NK-92 (cell line): ENCODE data around the gene MOB3B.
"Not testable (repeated sequence)": the region's sequence is repeated elsewhere in the genome, so short reads cannot be mapped to it uniquely, and the experiment has no call there.

Experiments
- DNase-seq: peaks from one replicate; lab custom pipeline; 2025; ENCODE audit not compliant: unreplicated experiment; lab: John Stamatoyannopoulos, UW

Gene MOB3B

DNA sequence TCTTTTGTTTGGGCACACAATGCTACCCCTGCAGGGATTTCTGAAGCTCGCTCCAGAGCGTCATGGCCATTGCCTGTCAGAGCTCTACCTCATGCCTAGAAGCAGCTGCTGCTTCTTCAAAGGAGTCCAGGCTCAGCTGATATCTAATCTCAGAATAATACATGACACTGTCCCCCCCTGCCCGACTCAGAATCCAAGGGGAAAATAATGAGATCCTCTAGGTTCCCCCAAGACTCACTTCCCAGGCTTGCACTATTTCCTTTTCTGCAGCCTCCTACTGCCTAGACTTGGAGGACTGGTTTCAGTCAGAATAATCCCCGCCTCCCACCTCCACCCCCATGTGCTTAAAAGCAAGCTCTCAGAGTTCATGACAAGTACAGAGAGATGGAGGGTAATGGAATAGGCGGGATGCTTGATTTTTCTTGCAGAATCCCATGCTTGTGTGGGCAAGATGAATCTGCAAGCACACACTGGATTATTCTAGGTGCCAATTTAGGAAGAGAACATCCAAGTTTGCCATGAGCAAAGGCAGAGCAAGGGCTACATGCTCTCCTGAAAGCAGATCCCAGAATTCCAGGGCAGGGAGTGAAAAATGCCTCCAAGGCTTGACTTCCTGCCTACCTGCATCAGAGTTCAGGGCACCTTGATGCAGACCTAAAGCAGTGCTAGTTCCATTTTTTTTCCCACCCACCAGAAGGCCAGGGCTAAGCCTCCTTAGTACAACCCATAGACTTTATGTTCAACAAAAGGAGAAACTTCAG is 102.9 kb downstream of the MOB3B start:
- DNase-seq: no peak

DNA sequence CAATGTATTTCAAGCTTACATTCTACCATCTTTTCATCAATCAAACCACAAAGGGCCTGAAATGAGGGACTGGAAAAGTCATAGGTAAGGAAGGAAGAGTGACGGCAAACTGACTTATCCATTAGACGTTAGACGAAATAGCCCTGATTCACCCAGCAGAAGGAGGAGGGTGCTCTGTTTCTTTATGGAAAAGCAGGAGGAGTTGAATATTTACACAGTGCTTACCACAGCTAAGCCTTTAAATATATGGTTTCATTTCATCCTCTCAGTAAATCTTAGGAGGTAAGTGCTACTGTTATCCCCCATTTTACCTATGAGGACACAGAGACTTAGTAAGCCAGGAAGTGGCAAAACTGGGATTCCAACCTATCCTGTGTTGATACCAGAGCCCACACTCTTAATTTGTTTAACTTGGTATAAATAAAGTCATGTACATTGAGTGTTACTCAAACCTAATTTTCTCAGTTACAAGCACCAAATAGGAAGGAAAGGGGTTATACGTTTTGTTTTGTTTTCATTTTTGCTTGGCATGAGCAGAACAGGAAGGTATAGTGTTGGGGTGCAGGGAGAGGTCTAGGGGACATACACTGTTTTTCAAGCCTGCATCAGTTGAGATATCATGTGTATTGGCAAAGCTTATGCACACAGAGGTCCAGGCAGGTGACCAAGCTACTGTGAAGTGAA is 103.6 kb downstream of the MOB3B start:
- DNase-seq: no peak

DNA sequence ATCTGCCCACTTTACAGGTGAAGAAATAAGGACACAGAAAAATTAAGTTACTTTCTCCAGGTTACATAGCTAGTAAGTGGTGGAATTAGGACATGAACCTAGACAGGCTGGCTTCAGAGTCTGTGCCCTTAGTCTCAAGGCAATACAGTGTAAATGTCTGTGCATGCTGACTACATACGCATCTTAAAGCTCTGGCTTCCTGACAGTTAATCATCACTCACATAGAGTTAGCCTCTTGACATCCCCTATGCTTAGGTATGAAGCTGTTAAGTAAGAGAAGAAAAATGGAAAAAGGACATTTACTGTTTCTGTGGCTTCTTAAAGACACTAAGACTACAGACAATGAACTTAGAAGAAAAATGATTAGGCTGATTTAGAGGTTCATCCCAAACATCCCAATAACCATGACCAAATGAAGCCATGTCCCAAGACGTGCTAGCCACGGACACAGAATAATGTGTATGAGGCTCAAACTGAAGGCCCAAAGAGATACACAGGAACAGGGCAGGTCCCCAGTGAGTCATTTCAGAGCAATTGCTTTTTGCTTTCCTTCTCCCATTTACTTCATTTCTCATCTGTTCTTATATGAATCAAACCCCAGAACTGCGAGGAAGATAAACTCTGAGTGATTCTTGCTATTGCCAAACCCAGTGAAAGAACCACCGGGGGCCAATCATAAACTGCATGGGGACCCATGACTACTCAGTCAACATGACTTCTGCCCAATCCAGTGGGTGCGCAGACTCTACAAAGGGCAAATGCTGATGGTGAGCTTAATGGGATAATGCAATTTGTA is 105.5 kb downstream of the MOB3B start:
- DNase-seq: no peak

DNA sequence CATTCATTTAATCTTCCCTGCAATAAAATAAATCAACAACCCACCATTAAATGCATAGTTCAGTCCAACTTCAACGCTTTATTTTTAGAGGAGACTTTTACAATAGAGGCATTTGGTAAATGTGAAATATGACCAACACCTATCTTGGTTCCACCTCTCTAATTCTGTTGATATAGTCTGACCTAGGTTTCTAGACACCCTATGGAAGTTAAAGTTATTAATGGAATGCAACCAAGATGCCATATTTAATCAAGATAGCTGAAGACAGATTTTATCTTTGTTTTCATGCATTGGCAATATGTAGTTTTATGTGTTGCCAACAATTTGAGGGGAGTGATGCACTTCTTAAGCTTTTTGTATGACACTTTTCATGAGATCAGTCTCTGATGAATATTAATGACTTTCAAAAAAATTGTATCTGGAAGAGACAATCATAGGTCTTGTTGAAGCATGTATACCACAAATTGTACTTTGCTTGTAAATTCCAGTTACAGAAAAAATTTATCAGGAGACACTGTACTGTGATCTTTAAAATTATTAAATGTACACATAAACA is 107.3 kb downstream of the MOB3B start:
- no peak for DNase-seq

DNA sequence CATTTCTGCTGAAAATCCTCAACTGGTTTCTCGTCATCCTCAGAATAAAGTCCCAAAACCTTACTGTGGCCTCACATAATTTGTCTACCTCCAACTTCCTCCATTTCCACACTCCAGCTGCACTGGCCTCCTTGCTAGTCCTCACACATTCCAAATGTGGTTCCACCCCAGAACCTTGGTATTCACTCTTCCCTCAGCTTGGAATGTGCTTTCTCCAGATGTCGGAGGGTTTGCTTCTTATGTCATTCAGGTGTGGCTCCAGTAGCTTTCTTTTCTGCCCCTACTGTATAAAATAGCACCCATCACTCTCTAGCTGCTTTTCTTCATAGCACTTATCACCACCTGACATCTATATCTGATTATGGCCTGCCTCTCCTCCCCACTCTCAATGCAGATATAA is 108.0 kb downstream of the MOB3B start:
- no peak for DNase-seq

DNA sequence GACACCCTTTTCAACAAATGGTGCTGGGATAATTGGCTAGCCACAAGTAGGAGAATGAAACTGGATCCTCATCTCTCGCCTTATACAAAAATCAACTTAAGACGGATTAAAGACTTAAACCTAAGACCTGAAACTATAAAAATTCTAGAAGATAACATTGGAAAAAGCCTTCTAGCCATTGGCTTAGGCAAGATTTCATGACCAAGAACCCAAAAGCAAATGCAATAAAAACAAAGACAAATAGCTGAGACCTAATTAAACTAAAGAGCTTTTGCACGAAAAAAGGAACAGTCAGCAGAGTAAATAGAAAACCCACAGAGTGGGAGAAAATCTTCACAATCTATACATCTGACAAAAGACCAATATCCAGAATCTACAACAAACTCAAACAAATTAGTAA is 110.1 kb downstream of the MOB3B start:
- not testable (repeated sequence) for DNase-seq

DNA sequence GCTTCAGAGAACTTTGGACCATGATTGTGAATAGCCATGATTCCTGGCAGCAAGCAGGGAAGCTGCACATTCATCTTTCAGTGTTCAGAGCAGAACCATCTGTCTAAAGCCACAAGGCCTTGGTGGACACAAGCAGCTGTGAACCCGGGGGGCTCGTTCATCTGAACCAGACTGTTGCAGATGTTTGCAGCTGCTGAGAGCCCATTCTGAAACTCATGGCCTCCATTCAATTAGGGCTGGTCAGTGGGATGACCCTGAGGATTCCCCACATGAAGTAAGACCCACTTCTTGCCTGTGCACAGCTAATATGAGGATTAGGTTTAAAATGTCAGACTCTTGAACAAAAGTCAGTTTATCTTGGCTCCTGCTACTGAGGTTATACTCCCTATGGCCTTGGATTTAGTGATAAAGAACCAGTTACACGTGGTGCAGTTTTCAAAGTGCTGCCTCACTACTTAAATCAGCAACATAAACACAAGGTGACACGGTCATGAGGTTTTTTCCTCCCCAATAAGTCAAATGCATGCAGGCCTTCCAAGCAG is 115.3 kb downstream of the MOB3B start:
- no peak for DNase-seq

DNA sequence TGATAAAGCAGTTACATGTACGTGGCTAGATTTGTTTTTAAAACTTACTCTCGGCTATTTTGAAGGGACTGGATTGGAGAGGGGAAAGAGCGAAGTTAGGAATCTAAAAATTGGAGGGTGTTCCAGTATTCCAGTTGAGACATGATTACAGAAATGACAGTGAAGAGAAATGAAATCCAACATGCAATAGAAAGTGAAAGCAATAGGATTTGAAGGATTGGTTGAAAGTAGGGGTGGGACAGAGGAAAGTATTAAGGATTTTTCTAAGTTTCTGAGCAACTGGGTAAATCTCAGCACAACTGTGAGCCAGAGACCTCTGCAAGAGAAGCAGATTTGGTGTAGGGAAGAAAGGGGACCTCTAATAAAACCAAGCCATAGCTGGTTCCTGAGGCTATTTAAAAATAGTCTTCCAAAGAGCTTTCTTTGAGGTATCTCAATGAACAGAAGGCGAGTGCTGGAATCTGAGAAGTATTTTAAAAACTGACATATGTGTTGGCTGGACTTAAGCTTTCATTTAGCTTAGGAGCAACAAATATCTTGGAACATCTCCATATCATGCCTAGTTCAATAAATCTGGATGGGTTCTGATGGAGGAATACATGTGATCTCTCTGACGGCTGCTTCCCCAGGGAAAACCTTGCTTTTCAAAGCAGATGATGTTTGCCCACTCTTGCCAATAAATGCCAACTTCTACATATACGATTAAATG is 115.9 kb downstream of the MOB3B start:
- no peak for DNase-seq

DNA sequence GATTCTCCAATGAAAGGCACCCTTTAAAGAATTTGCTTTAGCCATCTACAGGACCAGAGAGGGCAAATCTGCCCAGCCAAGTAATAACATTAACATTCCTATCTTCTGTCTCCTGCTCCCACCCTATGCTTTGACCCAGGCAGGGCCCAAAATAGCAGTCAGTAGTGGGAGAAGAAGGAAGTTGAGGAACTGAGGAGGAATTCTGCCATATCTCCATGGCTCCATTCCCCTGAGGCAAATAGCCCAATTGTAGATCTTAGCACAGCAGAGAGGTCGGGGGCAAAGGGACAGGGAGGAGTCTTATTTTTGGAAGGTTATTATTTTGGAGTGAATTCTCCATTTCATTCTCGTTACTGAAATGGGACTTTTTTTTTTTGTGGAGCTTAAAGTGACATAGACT is 116.7 kb downstream of the MOB3B start:
- no peak for DNase-seq

DNA sequence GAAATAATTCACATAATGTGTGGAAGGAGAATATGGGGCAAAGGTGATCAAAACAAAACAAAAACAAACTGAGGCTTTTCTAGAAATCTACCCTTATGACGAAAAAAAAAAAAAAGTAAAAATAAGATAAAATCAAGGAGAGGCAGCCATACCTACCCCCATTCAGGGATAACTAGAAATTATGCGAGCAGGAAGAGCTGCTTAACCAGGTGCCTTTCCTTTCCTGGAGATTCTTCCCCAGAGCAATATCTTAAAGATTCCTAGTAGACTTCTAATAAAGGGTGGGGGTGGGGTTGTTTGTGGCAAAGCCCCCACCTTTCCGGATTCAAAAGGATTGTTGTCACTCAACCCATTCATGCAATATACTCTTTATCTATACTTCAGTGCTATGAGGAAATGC is 117.5 kb downstream of the MOB3B start:
- no peak for DNase-seq

DNA sequence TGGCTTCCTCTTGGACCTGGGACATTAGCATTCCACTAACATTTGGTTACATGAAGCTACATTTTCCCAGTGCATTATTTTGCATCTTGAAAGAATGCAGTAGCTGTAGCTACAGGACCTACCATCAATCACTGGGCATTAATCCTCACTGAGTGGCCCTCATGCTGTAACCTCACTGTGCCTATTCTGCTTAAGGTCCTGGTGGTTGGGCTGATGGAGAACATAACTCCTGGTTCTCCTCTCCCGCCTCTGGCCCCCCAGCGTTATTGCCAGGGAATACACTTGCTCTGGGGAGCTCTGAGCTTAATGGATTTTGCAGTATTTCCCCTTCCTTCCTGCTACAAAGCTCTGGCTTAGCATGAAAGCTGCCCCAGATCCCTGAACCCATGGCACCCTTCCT is 121.1 kb downstream of the MOB3B start:
- no peak for DNase-seq

DNA sequence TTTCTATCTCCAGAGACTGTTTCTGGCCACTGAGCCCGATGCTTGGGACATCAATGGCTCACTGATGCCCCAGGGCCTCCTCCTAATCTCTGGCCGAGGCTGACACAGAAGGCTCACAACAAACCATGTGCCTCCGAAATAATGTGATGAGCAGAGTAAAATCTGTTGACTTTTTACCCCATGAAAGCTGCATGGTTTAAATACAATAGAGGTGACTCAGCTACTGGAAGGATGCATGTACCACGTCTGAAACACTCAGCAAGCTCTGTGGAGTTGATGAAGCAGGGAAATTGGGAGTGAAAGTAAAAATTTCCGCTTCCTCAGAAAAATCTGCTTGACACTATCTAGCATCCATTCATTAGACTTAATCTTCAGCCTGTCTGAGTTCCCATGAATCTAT is 121.6 kb downstream of the MOB3B start:
- DNase-seq: no peak

DNA sequence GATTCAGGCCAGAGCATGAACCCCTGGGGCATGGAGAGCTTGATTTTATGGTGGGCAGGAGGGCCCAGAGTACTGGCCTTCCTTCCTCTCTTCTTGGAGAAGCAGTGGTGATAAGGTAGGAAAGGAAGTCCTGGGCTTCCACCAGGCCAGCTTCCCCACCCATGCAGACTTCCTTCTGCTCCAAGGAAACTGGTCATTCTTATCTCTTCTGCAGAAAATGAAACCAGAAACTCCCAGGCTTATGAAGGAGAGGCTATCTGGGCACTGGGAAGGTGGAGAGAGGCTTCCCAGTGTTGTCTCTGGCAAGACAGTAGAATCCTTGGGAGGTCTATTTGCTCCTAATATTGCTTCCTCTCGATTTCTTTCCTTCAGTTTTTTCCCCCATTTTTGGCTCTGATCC is 122.1 kb downstream of the MOB3B start:
- no peak for DNase-seq

DNA sequence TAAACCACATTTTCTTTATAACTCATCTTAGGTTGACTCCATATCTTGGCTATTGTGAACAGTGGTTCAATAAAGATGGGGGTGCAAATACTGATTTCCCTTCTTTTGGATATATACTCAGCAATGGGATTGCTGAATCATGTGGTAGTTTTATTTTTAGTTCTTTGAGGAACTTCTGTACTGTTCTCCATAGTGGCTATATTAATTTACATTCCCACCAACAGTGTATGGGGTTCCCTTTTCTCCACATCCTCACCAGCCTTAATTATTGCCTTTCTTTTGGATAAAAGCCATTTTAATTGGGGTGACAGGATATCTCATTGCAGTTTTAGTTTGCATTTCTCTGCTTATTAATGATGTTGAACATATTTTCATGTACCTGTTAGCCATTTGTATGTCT is 125.0 kb downstream of the MOB3B start:
- DNase-seq: no peak

DNA sequence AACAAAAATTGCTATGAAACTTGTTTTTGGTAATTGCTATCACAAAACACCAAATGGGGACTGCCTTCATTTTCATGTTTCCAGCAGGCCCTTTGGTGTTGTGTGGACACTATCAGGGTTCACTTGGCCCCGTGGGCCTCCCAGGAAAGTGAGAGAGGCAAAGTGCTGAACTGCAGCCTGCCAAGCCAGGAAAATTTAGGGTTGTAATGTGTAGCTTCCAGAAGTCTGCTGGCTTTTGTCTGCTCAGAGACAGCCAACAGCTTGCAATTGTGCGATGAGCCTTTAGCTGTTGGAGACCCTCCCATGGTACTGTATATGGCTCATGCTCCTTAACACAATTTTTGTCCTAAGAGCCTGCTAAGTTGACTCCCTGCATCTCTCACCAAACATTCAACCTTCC is 127.0 kb downstream of the MOB3B start:
- DNase-seq: no peak

DNA sequence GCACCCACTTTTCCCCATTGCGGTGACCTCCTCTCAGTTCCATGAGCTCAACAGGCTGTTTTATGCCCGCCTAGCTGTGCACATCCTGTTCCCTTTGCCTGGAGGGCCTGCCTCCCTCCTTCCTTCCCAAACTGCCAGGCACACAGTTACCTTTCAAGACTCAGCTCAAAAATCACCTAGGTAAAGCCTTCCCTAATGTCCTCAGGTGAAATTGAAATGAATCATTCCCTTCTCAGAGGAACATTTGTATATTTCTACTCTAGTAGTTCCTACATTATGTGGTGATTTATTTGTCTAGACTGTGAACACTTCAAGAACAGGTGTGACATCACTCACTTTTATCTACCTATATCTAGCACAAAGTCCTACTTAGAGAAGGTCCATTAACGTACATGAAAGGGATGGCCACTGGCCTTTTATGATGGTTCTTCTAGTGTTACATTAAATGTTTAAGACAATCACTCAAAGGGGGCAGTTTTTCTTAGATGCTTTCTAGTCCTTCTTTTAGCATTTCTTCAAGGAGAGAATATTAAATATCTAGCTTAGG is 129.2 kb downstream of the MOB3B start:
- no peak for DNase-seq

DNA sequence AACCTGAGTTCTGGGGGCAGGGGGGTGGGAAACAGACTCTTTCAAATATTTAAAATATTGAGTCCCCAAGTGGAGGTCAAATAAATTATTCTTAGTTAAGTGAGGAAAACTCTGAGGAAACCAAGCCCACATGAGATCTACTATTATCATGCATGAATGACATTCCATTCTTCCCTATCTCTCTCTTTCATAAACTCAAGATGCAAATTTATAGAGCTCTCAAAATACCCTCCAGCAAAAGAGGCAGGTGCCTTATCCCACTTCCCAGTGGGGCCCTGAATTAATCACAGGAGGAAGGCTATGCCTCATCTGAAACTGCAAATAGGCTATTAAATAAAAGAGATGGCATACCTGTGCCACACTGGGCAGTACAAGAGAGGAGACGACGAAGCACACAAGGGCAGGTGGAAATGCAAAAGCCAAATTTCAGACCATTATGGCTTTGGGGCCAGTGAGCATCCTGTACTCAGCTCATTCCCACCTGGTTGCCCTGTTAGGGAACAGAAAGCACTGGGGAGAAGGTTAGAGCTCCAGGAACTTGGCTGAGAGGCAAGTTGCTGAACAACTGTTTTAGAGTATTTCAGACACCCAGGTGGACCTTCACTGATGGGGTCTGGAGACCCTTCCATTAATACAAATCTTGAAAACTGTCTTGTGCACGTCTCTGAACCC is 130.5 kb downstream of the MOB3B start:
- no peak for DNase-seq

DNA sequence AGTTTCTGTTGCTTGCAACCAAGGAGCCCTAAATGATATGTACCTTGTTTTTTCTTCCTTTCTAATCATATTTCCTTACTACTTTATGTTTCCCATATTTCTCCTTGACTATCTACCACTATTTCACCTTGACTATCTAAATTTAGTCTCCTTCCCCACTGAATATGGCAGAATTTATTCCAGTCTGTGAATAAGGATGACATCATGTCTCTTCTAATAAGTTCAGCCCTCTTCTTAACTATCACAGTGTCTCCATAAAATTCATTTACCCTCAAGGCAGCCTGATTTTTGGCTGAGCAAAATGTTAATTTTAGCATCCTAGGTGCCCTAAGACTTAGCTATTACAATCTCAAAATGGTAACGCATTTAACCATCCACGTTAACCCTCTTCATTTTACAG is 133.1 kb downstream of the MOB3B start:
- DNase-seq: no peak

DNA sequence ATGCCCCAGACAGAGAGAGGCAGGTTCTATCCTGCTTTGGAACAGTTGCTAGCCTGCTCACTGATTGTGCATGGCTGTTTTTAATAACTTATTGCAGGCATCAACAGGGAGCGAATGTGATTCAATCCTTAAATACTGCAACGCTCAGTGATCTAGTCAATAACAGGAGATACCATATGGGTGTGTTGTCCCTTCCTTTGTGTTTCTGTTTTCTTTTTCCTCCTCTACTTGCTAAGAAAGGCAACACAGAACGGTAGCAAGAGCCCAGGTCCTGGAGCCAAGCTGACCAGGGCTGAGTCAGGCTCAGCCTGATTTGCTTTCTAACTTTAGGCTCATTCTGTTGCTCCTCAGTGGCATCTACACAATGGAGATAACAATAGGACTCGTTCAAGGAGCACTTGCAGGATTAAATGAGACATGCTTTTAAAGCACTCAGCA is 134.1 kb downstream of the MOB3B start:
- DNase-seq: no peak

DNA sequence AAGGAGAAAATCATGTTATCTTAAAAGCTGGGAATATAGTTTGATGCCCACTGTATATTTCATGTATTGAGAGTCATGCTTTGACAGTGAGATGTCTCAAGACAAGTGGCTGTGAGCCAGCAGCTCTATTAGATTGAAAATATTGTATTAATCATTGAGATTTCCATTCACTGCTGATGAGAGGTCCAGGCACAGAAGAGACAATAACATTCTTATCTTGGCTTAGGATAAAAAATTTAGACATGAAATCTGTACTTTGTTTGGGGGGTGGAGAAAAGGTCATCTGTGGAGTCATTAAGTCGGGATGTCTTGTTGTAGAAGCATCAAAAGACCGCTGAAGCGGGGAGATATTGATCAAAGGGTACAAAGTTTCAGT is 134.8 kb downstream of the MOB3B start:
- DNase-seq: no peak
